ENCODE measurements around the gene HOXD9. TPM values are rescaled to one million over a fixed set of nuclear protein-coding genes. Genes with fewer than 3 reads are reported as not detected.

Gene HOXD9
- 17.0 and 33.7 TPM in 2 replicates for total RNA-seq

DNA sequence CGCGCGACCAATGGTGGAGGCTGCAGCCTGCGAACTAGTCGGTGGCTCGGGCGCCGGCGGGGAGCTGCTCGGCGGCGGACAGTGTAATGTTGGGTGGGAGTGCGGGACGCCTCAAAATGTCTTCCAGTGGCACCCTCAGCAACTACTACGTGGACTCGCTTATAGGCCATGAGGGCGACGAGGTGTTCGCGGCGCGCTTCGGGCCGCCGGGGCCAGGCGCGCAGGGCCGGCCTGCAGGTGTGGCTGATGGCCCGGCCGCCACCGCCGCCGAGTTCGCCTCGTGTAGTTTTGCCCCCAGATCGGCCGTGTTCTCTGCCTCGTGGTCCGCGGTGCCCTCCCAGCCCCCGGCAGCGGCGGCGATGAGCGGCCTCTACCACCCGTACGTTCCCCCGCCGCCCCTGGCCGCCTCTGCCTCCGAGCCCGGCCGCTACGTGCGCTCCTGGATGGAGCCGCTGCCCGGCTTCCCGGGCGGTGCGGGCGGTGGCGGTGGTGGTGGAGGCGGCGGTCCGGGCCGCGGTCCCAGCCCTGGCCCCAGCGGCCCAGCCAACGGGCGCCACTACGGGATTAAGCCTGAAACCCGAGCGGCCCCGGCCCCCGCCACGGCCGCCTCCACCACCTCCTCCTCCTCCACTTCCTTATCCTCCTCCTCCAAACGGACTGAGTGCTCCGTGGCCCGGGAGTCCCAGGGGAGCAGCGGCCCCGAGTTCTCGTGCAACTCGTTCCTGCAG is at the start of gene HOXD9:
HOXD9 (plus strand) TSS at position 37 of the 728 bp plus-strand sequence; CDS start at position 87, 50 bp downstream.

DNA sequence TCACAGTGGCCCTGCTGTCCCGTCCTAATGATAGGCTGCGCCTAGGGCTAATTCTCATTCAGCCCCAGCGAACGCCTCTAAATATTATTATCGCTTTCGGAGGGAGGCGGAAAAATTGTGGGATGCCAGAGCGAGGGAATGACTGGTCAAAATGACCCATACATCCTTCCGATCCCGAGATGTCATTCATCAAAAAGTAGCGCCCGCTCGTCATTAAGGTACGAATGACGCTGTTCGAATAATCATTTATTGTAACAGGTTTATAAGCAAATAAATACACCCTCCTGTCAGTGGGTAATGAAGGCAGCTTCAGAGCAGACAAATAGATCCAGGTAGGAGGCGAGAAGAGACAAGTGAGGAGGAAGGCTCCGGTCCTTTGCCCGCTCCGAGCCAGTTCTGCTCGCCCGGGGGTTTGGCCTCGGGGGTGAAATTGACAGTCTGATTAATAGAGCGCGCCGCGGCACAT is 38.7 kb upstream of the HOXD9 start, which contains the start of gene EVX2:
EVX2 (minus strand) TSS at position 167 of the 466 bp plus-strand sequence. CDS start 186 bp downstream, outside the sequence.

GRCh38 chr2:176092270-176093144 is 30.0 kb upstream of the HOXD9 start, which contains the start of gene HOXD13:
Gene HOXD13 (plus strand): TSS chr2:176092721. CDS start chr2:176092891, 170 bp downstream.

DNA sequence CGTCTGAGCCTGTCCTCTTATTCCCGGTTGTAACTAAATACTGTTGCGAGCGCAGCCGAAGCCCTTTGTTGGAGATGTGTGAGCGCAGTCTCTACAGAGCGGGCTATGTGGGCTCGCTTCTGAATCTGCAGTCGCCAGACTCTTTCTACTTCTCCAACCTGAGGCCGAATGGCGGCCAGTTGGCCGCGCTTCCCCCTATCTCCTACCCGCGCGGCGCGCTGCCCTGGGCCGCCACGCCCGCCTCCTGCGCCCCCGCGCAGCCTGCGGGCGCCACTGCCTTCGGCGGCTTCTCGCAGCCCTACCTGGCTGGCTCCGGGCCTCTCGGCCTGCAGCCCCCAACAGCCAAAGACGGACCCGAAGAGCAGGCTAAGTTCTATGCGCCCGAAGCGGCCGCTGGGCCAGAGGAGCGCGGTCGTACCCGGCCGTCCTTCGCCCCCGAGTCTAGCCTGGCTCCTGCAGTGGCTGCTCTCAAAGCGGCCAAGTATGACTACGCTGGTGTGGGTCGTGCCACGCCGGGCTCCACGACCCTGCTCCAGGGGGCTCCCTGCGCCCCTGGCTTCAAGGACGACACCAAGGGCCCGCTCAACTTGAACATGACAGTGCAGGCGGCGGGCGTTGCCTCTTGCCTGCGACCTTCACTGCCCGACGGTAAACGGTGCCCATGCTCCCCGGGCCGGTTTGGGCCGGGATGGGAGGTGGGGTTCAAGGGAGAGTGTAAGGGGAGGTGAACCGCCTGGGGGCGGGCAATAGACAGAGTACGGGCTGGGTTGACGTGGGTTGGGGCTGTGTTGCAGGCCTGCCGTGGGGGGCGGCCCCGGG is 22.6 kb upstream of the HOXD9 start, which contains the start of gene HOXD12:
HOXD12 (plus strand) TSS at position 68 of the 819 bp plus-strand sequence; CDS start at position 75, 7 bp downstream.

GRCh38 chr2:176106581-176107539 is 15.7 kb upstream of the HOXD9 start, which contains the start of gene HOXD11:
Gene HOXD11 (plus strand): TSS chr2:176107280. CDS start chr2:176107356, 76 bp downstream.

DNA sequence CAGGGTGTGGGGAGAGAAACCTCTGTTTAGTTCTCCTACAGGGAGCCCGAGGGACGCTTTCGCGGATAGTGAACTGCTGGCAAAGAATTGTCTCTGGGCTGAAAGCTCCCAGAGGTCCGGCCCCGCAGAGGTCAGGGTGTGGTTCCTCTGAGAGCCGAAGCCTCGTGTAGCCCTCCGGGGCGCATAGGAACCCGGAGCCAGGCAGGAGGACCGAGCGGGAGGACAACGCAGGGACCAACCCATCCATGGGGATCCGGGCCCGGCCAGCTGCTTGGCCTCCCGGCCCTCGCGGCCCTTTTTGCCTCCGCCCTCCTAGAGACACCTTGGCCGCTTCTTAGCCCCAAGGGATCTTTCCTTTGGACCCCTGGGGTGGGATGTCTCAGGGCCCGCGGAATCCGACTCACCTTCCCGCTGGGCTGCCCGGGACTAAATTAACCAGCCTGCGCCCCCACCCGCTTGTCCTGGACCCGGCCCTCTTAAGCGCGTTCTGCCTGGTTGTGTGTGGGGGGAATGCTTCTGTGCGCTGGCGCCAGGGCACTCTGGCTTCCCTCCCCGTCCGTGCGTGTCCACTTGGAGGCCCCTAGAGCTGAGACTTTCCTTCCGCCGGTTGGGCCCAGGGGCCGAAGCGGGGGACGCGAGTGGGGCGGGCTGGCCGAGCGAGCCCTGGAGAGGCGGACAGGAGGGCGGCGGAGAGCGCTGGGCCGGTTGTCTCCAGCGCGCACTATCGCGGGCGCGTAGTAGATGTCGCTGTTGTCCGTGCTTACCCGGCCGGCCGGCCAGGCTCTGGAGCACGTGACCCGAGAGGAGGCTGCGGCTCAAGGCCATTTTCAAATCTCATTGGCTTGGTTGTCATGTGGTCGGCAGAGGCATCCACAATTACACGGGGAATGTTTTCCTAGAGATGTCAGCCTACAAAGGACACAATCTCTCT is 6.4 kb upstream of the HOXD9 start, which contains the start of gene HOXD10:
HOXD10 (plus strand) TSS at position 896 of the 931 bp plus-strand sequence. CDS start 56 bp downstream, outside the sequence.

DNA sequence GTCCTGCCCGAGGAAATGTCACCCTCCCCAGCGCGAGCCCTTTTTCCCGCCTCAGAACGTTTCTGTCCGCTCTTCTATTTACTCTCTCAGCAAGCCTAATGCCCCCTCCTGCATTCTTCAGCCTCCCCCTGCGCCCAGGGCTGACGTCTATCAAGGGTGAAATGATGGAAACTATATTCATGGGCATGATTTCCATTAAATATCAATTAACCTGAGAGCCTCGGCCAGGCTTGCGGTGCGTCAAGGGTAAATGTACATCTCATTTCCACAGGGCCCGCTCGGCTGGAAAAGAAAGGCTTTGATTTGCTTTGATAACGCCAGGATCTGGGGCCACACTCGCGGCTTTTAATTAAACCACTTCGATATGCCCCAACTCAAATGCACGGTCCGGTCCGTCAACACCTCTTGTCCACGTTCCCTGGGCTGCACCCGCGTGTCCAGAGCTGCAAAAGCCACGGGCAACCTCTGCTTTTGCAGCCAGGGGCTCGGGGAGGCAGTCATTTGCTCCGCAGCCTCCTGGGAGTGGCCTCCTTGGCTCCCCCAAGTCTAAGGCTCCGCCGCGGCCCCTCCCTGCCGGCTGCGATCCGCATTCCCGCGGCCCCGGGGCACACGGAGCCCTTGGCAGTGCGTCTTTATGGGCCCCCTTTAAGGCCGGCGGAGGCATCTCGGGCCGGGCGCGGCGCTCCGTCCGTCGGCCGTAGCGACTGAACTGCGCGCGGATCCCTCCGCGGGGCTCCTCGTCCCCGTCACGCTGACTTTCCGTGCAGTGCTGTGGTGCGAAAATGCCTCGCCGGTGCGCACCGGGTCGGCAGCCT is 6.7 kb downstream of the HOXD9 start, which contains the start of gene HOXD8:
HOXD8 (plus strand) TSS at position 724 of the 815 bp plus-strand sequence. CDS start 662 bp downstream, outside the sequence.

GRCh38 chr2:176151442-176152287 is 29.1 kb downstream of the HOXD9 start, which contains the start of gene HOXD4:
Gene HOXD4 (plus strand): TSS chr2:176151550. CDS start chr2:176151634, 84 bp downstream.

DNA sequence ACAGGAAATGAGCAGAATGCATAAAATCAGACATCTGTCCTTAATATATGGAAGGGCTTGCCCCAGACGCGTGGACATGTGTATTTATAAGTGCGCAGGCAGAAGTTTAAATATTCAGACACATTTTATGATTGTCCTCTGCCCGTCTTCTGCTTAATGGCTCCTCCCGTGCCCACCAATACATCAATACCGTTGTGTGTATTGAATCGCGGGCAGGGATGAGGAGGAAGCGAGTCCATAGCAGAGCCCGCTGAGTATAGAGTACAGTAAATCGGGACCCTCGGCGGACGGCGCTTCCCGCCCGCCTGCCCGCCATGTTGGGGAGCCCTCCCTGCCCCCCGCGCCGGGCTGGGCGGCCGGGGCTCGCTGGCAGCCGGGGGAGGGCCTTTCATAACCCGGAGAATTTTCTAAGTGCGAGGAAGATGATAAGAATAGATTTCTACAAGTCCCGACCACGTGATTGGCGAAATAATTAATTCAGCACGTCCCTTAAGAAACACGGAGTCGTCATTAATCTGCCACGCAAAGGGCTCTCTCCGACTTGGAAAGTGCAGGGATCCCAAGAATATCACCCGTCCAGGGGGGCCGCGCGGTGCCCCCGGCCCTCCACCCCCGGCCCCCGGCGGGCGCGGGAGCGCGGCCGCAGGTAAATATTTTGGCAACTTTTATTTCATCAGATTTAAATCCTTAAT is 34.4 kb downstream of the HOXD9 start, which contains the start of gene HOXD3:
HOXD3 (plus strand) TSS at position 501 of the 692 bp plus-strand sequence. CDS start 11,808 bp downstream, outside the sequence.

Other genes with a start within 250 kb of the HOXD9 start
- gene LNPK, start 120.5 kb upstream of the HOXD9 start, total RNA-seq: 5.8 and 6.9 TPM in 2 replicates
- not detected in 2 replicates for gene EVX2, start 38.8 kb upstream of the HOXD9 start, total RNA-seq
- under 0.01 TPM in 1 of 2 replicates, not detected in the other for gene HOXD13, start 30.0 kb upstream of the HOXD9 start, total RNA-seq
- gene HOXD12, start 22.9 kb upstream of the HOXD9 start, total RNA-seq: not detected in 2 replicates
- gene HOXD11, start 15.4 kb upstream of the HOXD9 start, total RNA-seq: 0.11 TPM in 1 of 2 replicates, not detected in the other
- gene HOXD10, start 5.9 kb upstream of the HOXD9 start, total RNA-seq: 8.2 and 32.9 TPM in 2 replicates
- gene HOXD8, start 7.0 kb downstream of the HOXD9 start, total RNA-seq: 23.8 and 44.3 TPM in 2 replicates
- gene HOXD4, start 28.8 kb downstream of the HOXD9 start, total RNA-seq: 3.5 and 6.3 TPM in 2 replicates
- 9.1 and 18.2 TPM in 2 replicates for gene HOXD3, start 34.6 kb downstream of the HOXD9 start, total RNA-seq
- gene HOXD1, start 65.9 kb downstream of the HOXD9 start, total RNA-seq: 5.9 and 10.0 TPM in 2 replicates
- 28.0 and 28.5 TPM in 2 replicates for gene MTX2, start 146.7 kb downstream of the HOXD9 start, total RNA-seq